ENCODE data around the gene KRT79.

DNA sequence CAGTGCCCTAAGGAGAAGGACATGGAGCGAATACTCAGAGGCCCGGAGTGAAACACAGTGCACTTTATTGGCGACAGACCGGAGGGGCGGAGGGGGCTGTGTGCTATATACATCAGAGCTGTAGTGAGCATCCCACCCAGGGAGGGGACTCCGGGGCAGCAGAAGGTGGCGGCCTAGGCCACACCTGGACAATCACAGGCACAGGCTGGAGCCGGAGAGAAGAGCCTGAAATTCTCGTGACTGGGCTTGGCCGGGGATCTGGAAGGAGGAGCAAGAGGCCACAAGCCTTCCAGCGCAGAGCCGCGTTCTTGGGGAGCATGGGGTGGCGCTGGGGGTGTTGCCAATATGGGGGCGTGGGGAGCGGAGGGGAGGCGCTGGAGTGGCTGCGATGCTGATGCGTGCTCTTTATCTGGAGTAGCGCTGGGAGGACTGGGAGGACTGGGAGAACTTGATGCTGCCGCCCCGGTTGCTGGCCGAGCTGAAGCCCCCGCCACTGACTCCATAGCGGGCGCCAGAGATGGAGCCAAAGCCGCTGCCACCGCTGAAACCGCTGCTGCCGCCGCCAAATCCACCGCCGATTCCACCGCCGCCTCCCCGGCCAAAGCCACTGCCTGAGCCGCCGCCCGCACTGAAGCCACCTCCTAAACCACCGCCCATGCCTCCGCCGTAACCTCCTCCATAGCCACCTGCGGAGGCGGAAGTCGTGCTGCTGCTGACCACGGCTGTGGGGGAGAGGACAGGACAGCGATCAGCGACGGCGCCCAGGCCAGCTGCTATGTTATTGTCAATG lies 44.3 kb downstream of the KRT79 start:
- TF ChIP-seq, protein P1, sequence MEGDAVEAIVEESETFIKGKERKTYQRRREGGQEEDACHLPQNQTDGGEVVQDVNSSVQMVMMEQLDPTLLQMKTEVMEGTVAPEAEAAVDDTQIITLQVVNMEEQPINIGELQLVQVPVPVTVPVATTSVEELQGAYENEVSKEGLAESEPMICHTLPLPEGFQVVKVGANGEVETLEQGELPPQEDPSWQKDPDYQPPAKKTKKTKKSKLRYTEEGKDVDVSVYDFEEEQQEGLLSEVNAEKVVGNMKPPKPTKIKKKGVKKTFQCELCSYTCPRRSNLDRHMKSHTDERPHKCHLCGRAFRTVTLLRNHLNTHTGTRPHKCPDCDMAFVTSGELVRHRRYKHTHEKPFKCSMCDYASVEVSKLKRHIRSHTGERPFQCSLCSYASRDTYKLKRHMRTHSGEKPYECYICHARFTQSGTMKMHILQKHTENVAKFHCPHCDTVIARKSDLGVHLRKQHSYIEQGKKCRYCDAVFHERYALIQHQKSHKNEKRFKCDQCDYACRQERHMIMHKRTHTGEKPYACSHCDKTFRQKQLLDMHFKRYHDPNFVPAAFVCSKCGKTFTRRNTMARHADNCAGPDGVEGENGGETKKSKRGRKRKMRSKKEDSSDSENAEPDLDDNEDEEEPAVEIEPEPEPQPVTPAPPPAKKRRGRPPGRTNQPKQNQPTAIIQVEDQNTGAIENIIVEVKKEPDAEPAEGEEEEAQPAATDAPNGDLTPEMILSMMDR (IDR thresholded peaks at IDR 0.05) = no peak
- no peak for TF ChIP-seq POLR2A (IDR thresholded peaks at IDR 0.05)
